H9 (cell line): ENCODE data around the gene CAND2. TPM values are rescaled to one million over a fixed set of nuclear protein-coding genes. Genes with fewer than 3 reads are reported as not detected.

Experiments
- DNase-seq: peaks from one replicate; pipeline ENCODE4 v3.0.0-alpha.2; 2017
- H2AFZ ChIP-seq: one replicate; pipeline ENCODE4 v1.6.1; 2013; ENCODE audit warnings: mild to moderate bottlenecking, low read length, control low read depth, moderate library complexity
- H2AK5ac ChIP-seq: 2 replicates; pipeline ENCODE4 v1.6.1; 2013; ENCODE audit warnings: low read length, control low read depth, mixed read lengths; ENCODE audit not compliant: insufficient read length
- H2BK120ac ChIP-seq: one replicate; pipeline ENCODE4 v1.6.1; 2013; ENCODE audit warnings: low read depth, mild to moderate bottlenecking, low read length, control low read depth, inconsistent platforms; ENCODE audit not compliant: poor library complexity, severe bottlenecking
- H2BK12ac ChIP-seq: 2 replicates; pipeline ENCODE4 v1.6.1; 2013; ENCODE audit warnings: low read length, control low read depth, mixed read lengths, low read depth; ENCODE audit not compliant: insufficient read length
- H2BK15ac ChIP-seq: 2 replicates; pipeline ENCODE4 v1.6.1; 2013; ENCODE audit warnings: low read depth, low read length, control low read depth
- H2BK20ac ChIP-seq: one replicate; pipeline ENCODE4 v1.6.1; 2013; ENCODE audit warnings: low read depth, mild to moderate bottlenecking, low read length, control low read depth, inconsistent platforms; ENCODE audit not compliant: poor library complexity, severe bottlenecking
- H2BK5ac ChIP-seq: 2 replicates; pipeline ENCODE4 v1.6.1; 2013; ENCODE audit warnings: low read length, control low read depth, mixed read lengths; ENCODE audit not compliant: insufficient read length
- H3K14ac ChIP-seq: 2 replicates; pipeline ENCODE4 v1.6.1; 2013; ENCODE audit warnings: low read length, control low read depth; ENCODE audit not compliant: insufficient read depth
- H3K18ac ChIP-seq: 2 replicates; pipeline ENCODE4 v1.6.1; 2013; ENCODE audit warnings: low read depth, mild to moderate bottlenecking, mixed read lengths, low read length, control low read depth; ENCODE audit not compliant: insufficient read length
- H3K23ac ChIP-seq: 2 replicates; pipeline ENCODE4 v1.6.1; 2013; ENCODE audit warnings: low read length, control low read depth, mixed read lengths, low read depth; ENCODE audit not compliant: insufficient read length
- H3K23me2 ChIP-seq: 2 replicates; pipeline ENCODE4 v1.6.1; 2013; ENCODE audit warnings: low read depth, mild to moderate bottlenecking, mixed read lengths, low read length, control low read depth; ENCODE audit not compliant: insufficient read length, poor library complexity, severe bottlenecking
- H3K27ac ChIP-seq: 2 replicates; pipeline ENCODE4 v1.5.1; 2013; ENCODE audit warnings: low read length, control low read depth, mixed read lengths, low read depth; ENCODE audit not compliant: insufficient read length
- H3K27me3 ChIP-seq: 2 replicates; pipeline ENCODE4 v1.6.1; 2013; ENCODE audit warnings: low read length, control low read depth, inconsistent platforms; ENCODE audit not compliant: insufficient read depth
- H3K4ac ChIP-seq: 2 replicates; pipeline ENCODE4 v1.6.1; 2013; ENCODE audit warnings: low read depth, mild to moderate bottlenecking, control low read depth, inconsistent platforms, low read length, moderate library complexity
- H3K4me1 ChIP-seq: 2 replicates; pipeline ENCODE4 v1.6.1; 2013; ENCODE audit warnings: low read length, control low read depth, inconsistent platforms; ENCODE audit not compliant: insufficient read depth
- H3K4me2 ChIP-seq: 2 replicates; pipeline ENCODE4 v1.6.1; 2013; ENCODE audit warnings: low read length, control low read depth, mixed read lengths; ENCODE audit not compliant: insufficient read length, insufficient read depth
- H3K56ac ChIP-seq: 2 replicates; pipeline ENCODE4 v1.6.1; 2013; ENCODE audit warnings: low read depth, mild to moderate bottlenecking, mixed read lengths, low read length, control low read depth; ENCODE audit not compliant: insufficient read length
- H3K79me1 ChIP-seq: 2 replicates; pipeline ENCODE4 v1.6.1; 2013; ENCODE audit warnings: low read depth, mild to moderate bottlenecking, moderate library complexity, low read length, control low read depth, inconsistent platforms; ENCODE audit not compliant: insufficient read depth, poor library complexity, severe bottlenecking
- H3K79me2 ChIP-seq: 2 replicates; pipeline ENCODE4 v1.6.1; 2013; ENCODE audit warnings: low read length, control low read depth, inconsistent platforms; ENCODE audit not compliant: insufficient read depth
- H3K9ac ChIP-seq: 2 replicates; pipeline ENCODE4 v1.6.1; 2013; ENCODE audit warnings: low read length, control low read depth, mixed read lengths; ENCODE audit not compliant: insufficient read length; ENCODE audit errors: extremely low read depth
- H3K9me3 ChIP-seq: one replicate; pipeline ENCODE4 v1.6.1; 2013; ENCODE audit warnings: low read depth, low read length, inconsistent platforms; ENCODE audit not compliant: control insufficient read depth
- H3T11ph ChIP-seq: one replicate; pipeline ENCODE4 v1.6.1; 2013; ENCODE audit warnings: mild to moderate bottlenecking, low read length, control low read depth, inconsistent platforms
- H4K20me1 ChIP-seq: one replicate; pipeline ENCODE4 v1.6.1; 2013; ENCODE audit not compliant: control insufficient read depth, insufficient read length, insufficient read depth
- H4K5ac ChIP-seq: 2 replicates; pipeline ENCODE4 v1.6.1; 2013; ENCODE audit warnings: low read depth, mild to moderate bottlenecking, mixed read lengths, low read length, control low read depth; ENCODE audit not compliant: insufficient read length
- H4K8ac ChIP-seq: replicated peaks from 2 replicates; pipeline ENCODE4 v1.6.1; 2013; ENCODE audit warnings: low read length, control low read depth, mixed read lengths, low read depth; ENCODE audit not compliant: insufficient read length
- H4K91ac ChIP-seq: 2 replicates; pipeline ENCODE4 v1.6.1; 2013; ENCODE audit warnings: low read depth, mild to moderate bottlenecking, moderate library complexity, mixed read lengths, low read length, control low read depth; ENCODE audit not compliant: insufficient read length
- H3K27ac Mint-ChIP-seq, 3 experiments: 2 replicates in 2 of 3; 3 replicates in 1 of 3; pipeline ENCODE4 v1.8.0; 2020 to 2021; ENCODE audit warnings: mixed read lengths in 3 of 3, mild to moderate bottlenecking in 1 of 3, moderate library complexity in 1 of 3
- H3K27me3 Mint-ChIP-seq: 2 replicates; pipeline ENCODE4 v1.8.0; 2021; ENCODE audit warnings: low read depth, mild to moderate bottlenecking, moderate library complexity, mixed read lengths
- H3K36me3 Mint-ChIP-seq, 3 experiments: 2 replicates in 2 of 3; 3 replicates in 1 of 3; pipeline ENCODE4 v1.8.0; 2020 to 2021; ENCODE audit warnings: low read depth in 3 of 3, mixed read lengths in 3 of 3; ENCODE audit not compliant: insufficient read depth in 1 of 3
- H3K4me1 Mint-ChIP-seq, 2 experiments: 2 replicates each; pipeline ENCODE4 v1.8.0; 2020; ENCODE audit warnings: mixed read lengths in 2 of 2
- H3K4me3 Mint-ChIP-seq, 2 experiments: 2 replicates in 1 of 2; 3 replicates in 1 of 2; pipeline ENCODE4 v1.8.0; 2020 to 2021; ENCODE audit warnings: mild to moderate bottlenecking in 2 of 2, mixed read lengths in 2 of 2, moderate library complexity in 1 of 2
- H3K9me3 Mint-ChIP-seq, 2 experiments: 2 replicates in 1 of 2; 3 replicates in 1 of 2; pipeline ENCODE4 v1.8.0; 2020; ENCODE audit warnings: mild to moderate bottlenecking in 2 of 2, mixed read lengths in 2 of 2, moderate library complexity in 1 of 2
- WGBS: extraction: QIAGEN DNeasy Blood & Tissue Kit; methylation state at CpG from one replicate; pipeline ENCODE4 v1.1.7; 2013; ENCODE audit warnings: missing lambda C conversion rate, low lambda C conversion rate, mixed read lengths; ENCODE audit not compliant: insufficient read length; ENCODE audit errors: extremely low coverage; 5-methylcytosine and 5-hydroxymethylcytosine counted together
- total RNA-seq: library from RNA; stranded (reverse); gene quantifications from 2 replicates; pipeline ENCODE4 v1.2.1, GENCODE V29; 2021
- TF ChIP-seq, protein P1 (sequence below): fragments of 200-600 bp; sonication (generic); conservative IDR thresholded peaks from 3 replicates; pipeline ENCODE4 v1.8.0; 2021; ENCODE audit warnings: antibody characterized with exemption, mild to moderate bottlenecking

CAND2 gene
- total RNA-seq, 1 experiment from 2014 or later: 10.7 TPM

DNA sequence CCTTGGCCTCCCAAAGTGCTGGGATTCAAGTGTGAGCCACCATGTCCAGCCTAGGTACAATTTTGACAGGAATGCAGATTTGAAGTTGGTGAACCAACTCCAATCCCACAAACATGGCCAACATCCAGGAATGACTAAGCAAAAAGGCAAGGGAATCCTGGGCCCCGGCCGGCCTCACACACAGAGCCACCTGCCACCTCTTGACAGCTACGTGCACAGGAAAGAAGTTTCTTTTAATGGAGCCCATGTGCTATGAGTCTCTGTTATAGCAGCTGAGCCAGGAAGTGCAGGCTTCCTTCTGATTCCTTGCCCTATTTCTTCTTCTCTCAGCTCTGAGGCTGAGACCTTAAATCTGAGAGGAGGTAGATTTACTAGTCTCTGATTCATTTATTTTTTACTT lies 46.3 kb upstream of the CAND2 start:
- H3K9me3 Mint-ChIP-seq: no peaks in the 10 kb centered on the region
- no peak overlapping the region for H3K18ac ChIP-seq
- no peak overlapping the region for H2BK20ac ChIP-seq
- WGBS: no CpG with 5 or more reads among the region's 3 CpGs
- H3K23me2 ChIP-seq: no peaks in the 10 kb centered on the region
- H3K4me1 Mint-ChIP-seq: peaks cover 2 to 9% of the 10 kb centered on the region in 2 experiments
- no peak overlapping the region for H2BK15ac ChIP-seq
- H3K27me3 Mint-ChIP-seq: no peaks in the 10 kb centered on the region
- H4K20me1 ChIP-seq: no peaks in the 10 kb centered on the region
- no peak overlapping the region for H2AFZ ChIP-seq
- H3K27ac Mint-ChIP-seq: no peak overlapping the region; a peak in 1 of 7 replicates
- H3K56ac ChIP-seq: no peak overlapping the region
- no peak overlapping the region for H4K91ac ChIP-seq
- H3K14ac ChIP-seq: no peak overlapping the region; the same call in 1 of the 2 replicates
- no peak for DNase-seq
- H3K4me2 ChIP-seq: no peak overlapping the region
- no peak overlapping the region for H3K23ac ChIP-seq
- no peak overlapping the region for H4K8ac ChIP-seq
- no peak overlapping the region for H3T11ph ChIP-seq
- H3K9ac ChIP-seq: no peak overlapping the region
- H3K4me3 Mint-ChIP-seq: no peak overlapping the region
- H4K5ac ChIP-seq: no peak overlapping the region
- H3K36me3 Mint-ChIP-seq: no peaks in the 10 kb centered on the region
- H3K9me3 ChIP-seq: no peaks in the 10 kb centered on the region
- H3K27me3 ChIP-seq: no peaks in the 10 kb centered on the region
- TF ChIP-seq, protein P1, sequence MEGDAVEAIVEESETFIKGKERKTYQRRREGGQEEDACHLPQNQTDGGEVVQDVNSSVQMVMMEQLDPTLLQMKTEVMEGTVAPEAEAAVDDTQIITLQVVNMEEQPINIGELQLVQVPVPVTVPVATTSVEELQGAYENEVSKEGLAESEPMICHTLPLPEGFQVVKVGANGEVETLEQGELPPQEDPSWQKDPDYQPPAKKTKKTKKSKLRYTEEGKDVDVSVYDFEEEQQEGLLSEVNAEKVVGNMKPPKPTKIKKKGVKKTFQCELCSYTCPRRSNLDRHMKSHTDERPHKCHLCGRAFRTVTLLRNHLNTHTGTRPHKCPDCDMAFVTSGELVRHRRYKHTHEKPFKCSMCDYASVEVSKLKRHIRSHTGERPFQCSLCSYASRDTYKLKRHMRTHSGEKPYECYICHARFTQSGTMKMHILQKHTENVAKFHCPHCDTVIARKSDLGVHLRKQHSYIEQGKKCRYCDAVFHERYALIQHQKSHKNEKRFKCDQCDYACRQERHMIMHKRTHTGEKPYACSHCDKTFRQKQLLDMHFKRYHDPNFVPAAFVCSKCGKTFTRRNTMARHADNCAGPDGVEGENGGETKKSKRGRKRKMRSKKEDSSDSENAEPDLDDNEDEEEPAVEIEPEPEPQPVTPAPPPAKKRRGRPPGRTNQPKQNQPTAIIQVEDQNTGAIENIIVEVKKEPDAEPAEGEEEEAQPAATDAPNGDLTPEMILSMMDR: no peak
- no peak overlapping the region for H3K4ac ChIP-seq
- no peaks in the 10 kb centered on the region for H3K79me2 ChIP-seq
- no peak overlapping the region for H2BK120ac ChIP-seq
- no peak overlapping the region for H2BK12ac ChIP-seq
- no peak overlapping the region for H3K27ac ChIP-seq
- no peak overlapping the region for H2BK5ac ChIP-seq
- no peak overlapping the region for H2AK5ac ChIP-seq
- no peaks in the 10 kb centered on the region for H3K79me1 ChIP-seq
- no peaks in the 10 kb centered on the region for H3K4me1 ChIP-seq
